ENCODE results near the gene TMEM53. TPM values are rescaled to one million over a fixed set of nuclear protein-coding genes. Genes with fewer than 3 reads are reported as not detected.

The TMEM53 gene
- total RNA-seq, 3 donors from 2014 or later = 8.3 to 9.4 (median 9.2) TPM

GRCh38 chr1:44608141-44608540 is 66.1 kb downstream of the TMEM53 start:
- intact Hi-C loops (cut with DNase I; ENCODE audit: low total_unique reads) = no loop called here
- no peaks in the 10 kb centered on the region for H3K27me3 ChIP-seq

GRCh38 chr1:44606701-44607281 is 67.5 kb downstream of the TMEM53 start:
- Histone ChIP-seq H3K27me3 (peaks cover 0 to 11% of the 10 kb centered on the region in 2 donors), H3K36me3 (no peaks in the 10 kb centered on the region), H3K27ac (no peak overlapping the region), H3K9me3 (no peaks in the 10 kb centered on the region), H3K4me1 (no peaks in the 10 kb centered on the region), H3K4me3 (no peak overlapping the region)
- intact Hi-C loops (cut with DNase I; ENCODE audit: low total_unique reads) = no loop called here
- TF ChIP-seq POLR2AphosphoS5 (IDR thresholded peaks at IDR 0.05) (no peak), POLR2A (IDR thresholded peaks at IDR 0.05) (no peak), CTCF (IDR thresholded peaks at IDR 0.05) (no peak)
- no peak for DNase-seq (ENCODE audit: low spot score in 2 of 2)

More at GRCh38 chr1:44608141-44608540, 66.1 kb downstream of the TMEM53 start:
- Histone ChIP-seq H3K27ac (no peak overlapping the region), H3K9me3 (no peaks in the 10 kb centered on the region), H3K4me1 (no peaks in the 10 kb centered on the region), H3K4me3 (no peak overlapping the region), H3K36me3 (no peaks in the 10 kb centered on the region)
- TF ChIP-seq CTCF (IDR thresholded peaks at IDR 0.05) = no peak
- TF ChIP-seq POLR2AphosphoS5 (IDR thresholded peaks at IDR 0.05) = no peak
- TF ChIP-seq POLR2A (IDR thresholded peaks at IDR 0.05) = no peak
- no peak for DNase-seq (ENCODE audit: low spot score in 2 of 2)

- Histone ChIP-seq H3K36me3 (no peaks in the 10 kb centered on the region), H3K9me3 (no peaks in the 10 kb centered on the region), H3K4me1 (no peaks in the 10 kb centered on the region), H3K4me3 (no peak overlapping the region), H3K27ac (no peak overlapping the region), H3K27me3 (peaks cover 0 to 15% of the 10 kb centered on the region in 2 donors)
- no peak for TF ChIP-seq CTCF (IDR thresholded peaks at IDR 0.05)
- no peak for TF ChIP-seq POLR2AphosphoS5 (IDR thresholded peaks at IDR 0.05)
- TF ChIP-seq POLR2A (IDR thresholded peaks at IDR 0.05) = no peak
- intact Hi-C loops (cut with DNase I; ENCODE audit: low total_unique reads) = no loop called here
- DNase-seq (ENCODE audit: low spot score in 2 of 2) = no peak
These were observed 68.2 kb downstream of the TMEM53 start for GRCh38 chr1:44605914-44606615.

- Histone ChIP-seq H3K27ac (no peak overlapping the region), H3K4me3 (no peak overlapping the region), H3K4me1 (no peaks in the 10 kb centered on the region), H3K27me3 (peaks cover 0 to 25% of the 10 kb centered on the region in 2 donors), H3K36me3 (no peaks in the 10 kb centered on the region), H3K9me3 (no peaks in the 10 kb centered on the region)
- TF ChIP-seq POLR2A (IDR thresholded peaks at IDR 0.05) (no peak), CTCF (IDR thresholded peaks at IDR 0.05) (no peak), POLR2AphosphoS5 (IDR thresholded peaks at IDR 0.05) (no peak)
- no peak for DNase-seq (ENCODE audit: low spot score in 2 of 2)
- intact Hi-C loops (cut with DNase I; ENCODE audit: low total_unique reads) = no loop called here
These were observed 69.9 kb downstream of the TMEM53 start for GRCh38 chr1:44604157-44604955.

GRCh38 chr1:44603718-44604117 is 70.6 kb downstream of the TMEM53 start:
- Histone ChIP-seq H3K4me1 (no peaks in the 10 kb centered on the region), H3K9me3 (no peaks in the 10 kb centered on the region), H3K27ac (no peak overlapping the region), H3K36me3 (no peaks in the 10 kb centered on the region), H3K27me3 (peaks cover 0 to 29% of the 10 kb centered on the region in 2 donors), H3K4me3 (no peak overlapping the region)
- intact Hi-C loops (cut with DNase I; ENCODE audit: low total_unique reads) = no loop called here
- no peak for DNase-seq (ENCODE audit: low spot score in 2 of 2)
- TF ChIP-seq POLR2A (IDR thresholded peaks at IDR 0.05) = no peak
- TF ChIP-seq POLR2AphosphoS5 (IDR thresholded peaks at IDR 0.05) = no peak
- TF ChIP-seq CTCF (IDR thresholded peaks at IDR 0.05) = no peak

All from breast epithelium (tissue), 4 donors.